Upper lobe of left lung (tissue), 4 donors: ENCODE measurements around the gene CEP131.

Source experiments
- EP300 ChIP-seq, 4 donors: sonication (generic); formaldehyde crosslinking; IDR thresholded peaks; one replicate each; pipeline ENCODE4 v1.5.1; 2017; ENCODE audit warnings: antibody characterized with exemption in 4 of 4, control low read depth in 2 of 4
- POLR2A ChIP-seq, 4 donors: fragments of 450-650 bp; IDR thresholded peaks; one replicate each; pipeline ENCODE4 v1.5.1; 2016 to 2017; ENCODE audit warnings: antibody characterized with exemption in 4 of 4, mild to moderate bottlenecking in 2 of 4
- POLR2AphosphoS5 ChIP-seq, 2 donors: sonication (generic); formaldehyde crosslinking; IDR thresholded peaks; one replicate each; pipeline ENCODE4 v1.5.1; 2017; ENCODE audit warnings: antibody characterized with exemption in 2 of 2
- TF ChIP-seq, protein P1 (sequence below), 6 experiments: fragments of 450-650 bp in 4 of 6; fragments of 200-600 bp in 2 of 6; sonication (generic) in 2 of 6; IDR thresholded peaks; one replicate each; pipeline ENCODE4 v1.5.1; 2016 to 2019; ENCODE audit warnings: antibody characterized with exemption in 6 of 6

- TF ChIP-seq POLR2A (IDR thresholded peaks at IDR 0.05) (peak in 1 of 4 donors; percentile 46), EP300 (IDR thresholded peaks at IDR 0.05) (no peak), POLR2AphosphoS5 (IDR thresholded peaks at IDR 0.05) (peak in 1 of 2 donors; percentile 33)
- TF ChIP-seq, protein P1, sequence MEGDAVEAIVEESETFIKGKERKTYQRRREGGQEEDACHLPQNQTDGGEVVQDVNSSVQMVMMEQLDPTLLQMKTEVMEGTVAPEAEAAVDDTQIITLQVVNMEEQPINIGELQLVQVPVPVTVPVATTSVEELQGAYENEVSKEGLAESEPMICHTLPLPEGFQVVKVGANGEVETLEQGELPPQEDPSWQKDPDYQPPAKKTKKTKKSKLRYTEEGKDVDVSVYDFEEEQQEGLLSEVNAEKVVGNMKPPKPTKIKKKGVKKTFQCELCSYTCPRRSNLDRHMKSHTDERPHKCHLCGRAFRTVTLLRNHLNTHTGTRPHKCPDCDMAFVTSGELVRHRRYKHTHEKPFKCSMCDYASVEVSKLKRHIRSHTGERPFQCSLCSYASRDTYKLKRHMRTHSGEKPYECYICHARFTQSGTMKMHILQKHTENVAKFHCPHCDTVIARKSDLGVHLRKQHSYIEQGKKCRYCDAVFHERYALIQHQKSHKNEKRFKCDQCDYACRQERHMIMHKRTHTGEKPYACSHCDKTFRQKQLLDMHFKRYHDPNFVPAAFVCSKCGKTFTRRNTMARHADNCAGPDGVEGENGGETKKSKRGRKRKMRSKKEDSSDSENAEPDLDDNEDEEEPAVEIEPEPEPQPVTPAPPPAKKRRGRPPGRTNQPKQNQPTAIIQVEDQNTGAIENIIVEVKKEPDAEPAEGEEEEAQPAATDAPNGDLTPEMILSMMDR (IDR thresholded peaks at IDR 0.05) = no peak
These were observed 62.5 kb downstream of the CEP131 start for GRCh38 chr17:81160306-81160705.
